Activated CD8-positive, alpha-beta T cell treated with anti-CD3 and anti-CD28 coated beads for 36 hours (primary cell): ENCODE measurements around the gene CLIC1. TPM values are rescaled to one million over a fixed set of nuclear protein-coding genes. Genes with fewer than 3 reads are reported as not detected.
A peak's percentile ranks its signal among the peaks of the same experiment; 100 is the strongest.

Experiments used
- ATAC-seq: fragments of 200-7000 bp; cut with Tn5 transposase; one replicate; pipeline ENCODE4 v1.10.0; 2021; ENCODE audit warnings: mild to moderate bottlenecking, moderate library complexity
- CTCF ChIA-PET: fragments of 350-600 bp; sonication (Branson Sonifier 250); formaldehyde crosslinking; loops from one replicate; lab custom pipeline; 2021; ENCODE audit warnings: antibody characterized with exemption; lab: Charles Lee
- POLR2A ChIA-PET: fragments of 350-600 bp; sonication (Branson Sonifier 250); formaldehyde crosslinking; loops from one replicate; lab custom pipeline; 2021; ENCODE audit warnings: antibody characterized with exemption; lab: Charles Lee
- DNase-seq: peaks from one replicate; pipeline ENCODE4 v3.0.0-alpha.2; 2020
- H3K27ac Mint-ChIP-seq: one replicate; pipeline ENCODE4 v1.8.0; 2021; ENCODE audit warnings: mild to moderate bottlenecking, mixed read lengths
- H3K27me3 Mint-ChIP-seq: one replicate; pipeline ENCODE4 v1.8.0; 2021; ENCODE audit warnings: mixed read lengths
- H3K36me3 Mint-ChIP-seq: one replicate; pipeline ENCODE4 v1.8.0; 2021; ENCODE audit warnings: low read depth, mixed read lengths
- H3K4me1 Mint-ChIP-seq: one replicate; pipeline ENCODE4 v1.8.0; 2021; ENCODE audit warnings: low read depth, mixed read lengths
- H3K4me3 Mint-ChIP-seq: one replicate; pipeline ENCODE4 v1.8.0; 2021; ENCODE audit warnings: mild to moderate bottlenecking, moderate library complexity, mixed read lengths
- H3K9me3 Mint-ChIP-seq: one replicate; pipeline ENCODE4 v1.8.0; 2021; ENCODE audit warnings: mixed read lengths
- CTCF ChIP-seq: fragments of 200-600 bp; IDR thresholded peaks from one replicate; pipeline ENCODE4 v1.8.0; 2022; ENCODE audit warnings: antibody characterized with exemption, mild to moderate bottlenecking
- intact Hi-C: fragments of 100-400 bp; cut with micrococcal nuclease; formaldehyde crosslinking; loops from one replicate; pipeline ENCODE4 v1.10.0; 2022
- total RNA-seq, 2 experiments: library from RNA; stranded (reverse); gene quantifications; one replicate each; pipeline ENCODE4 v1.2.3, GENCODE V29; 2021

Gene CLIC1
- total RNA-seq, 2 experiments from 2014 or later = 334 to 346 TPM

GRCh38 chr6:31733734-31734133 is 2.6 kb downstream of the CLIC1 start:
- intact Hi-C loops = loop anchor here (10.0 kb wide), 1 partner anchor 189 kb away; the partner anchor contains the start of genes ATP6V1G2, DDX39B and NFKBIL1

GRCh38 chr6:31732029-31732428 is 4.3 kb downstream of the CLIC1 start:
- ATAC-seq (no peak), DNase-seq (no peak)
- no peak overlapping the region for H3K4me3 Mint-ChIP-seq
- no peak for TF ChIP-seq CTCF
- ChIA-PET CTCF (interaction anchor here (1.0 to 6.5 kb wide), 3 partner anchors 39 to 85 kb away, joined by 3 to 35 read pairs (median 4); no protein-coding TSS in a partner anchor), POLR2A (interaction anchor here (0.9 to 1.9 kb wide), 5 partner anchors 9 to 107 kb away, joined by 3 to 7 read pairs (median 3); partner anchors contain the start of gene MPIG6B)
- peak overlapping the region; percentile 15 for H3K27ac Mint-ChIP-seq
- no peaks in the 10 kb centered on the region for H3K27me3 Mint-ChIP-seq
- H3K36me3 Mint-ChIP-seq = peaks cover 51% of the 10 kb centered on the region
- intact Hi-C loops = loop anchor here (10.0 kb wide), 1 partner anchor 187 kb away; the partner anchor contains the start of genes ATP6V1G2, DDX39B and NFKBIL1
- no peaks in the 10 kb centered on the region for H3K9me3 Mint-ChIP-seq
- peaks cover 59% of the 10 kb centered on the region for H3K4me1 Mint-ChIP-seq

More at GRCh38 chr6:31733734-31734133, 2.6 kb downstream of the CLIC1 start:
- Mint-ChIP-seq H3K27ac (peak overlapping the region; percentile 93), H3K4me1 (peaks cover 60% of the 10 kb centered on the region), H3K9me3 (no peaks in the 10 kb centered on the region), H3K27me3 (no peaks in the 10 kb centered on the region), H3K36me3 (peaks cover 49% of the 10 kb centered on the region), H3K4me3 (peak overlapping the region; percentile 97)
- ChIA-PET POLR2A (interaction anchor here (0.7 to 1.5 kb wide), 4 partner anchors 19 to 85 kb away, joined by 3 to 4 read pairs (median 3); no protein-coding TSS in a partner anchor), CTCF (interaction anchor here (9.9 kb wide), 1 partner anchor 36 kb away, joined by 59 read pairs; no protein-coding TSS in a partner anchor)
- DNase-seq (no peak), ATAC-seq (no peak)
- no peak for TF ChIP-seq CTCF

- TF ChIP-seq CTCF = no peak
- ChIA-PET POLR2A (interaction anchor here (1.0 to 3.0 kb wide), 6 partner anchors 10 to 108 kb away, joined by 3 to 11 read pairs (median 6); partner anchors contain the start of genes GPANK1, LY6G6D and MSH5), CTCF (interaction anchor here (0.6 to 6.5 kb wide), 20 partner anchors 8 to 193 kb away, joined by 3 to 35 read pairs (median 4); partner anchors contain the start of genes CLIC1, HSPA1A, HSPA1L and LSM2)
- Mint-ChIP-seq H3K27ac (no peak overlapping the region), H3K27me3 (no peaks in the 10 kb centered on the region), H3K4me3 (peak overlapping the region; percentile 76), H3K36me3 (peaks cover 49% of the 10 kb centered on the region), H3K9me3 (no peaks in the 10 kb centered on the region), H3K4me1 (peaks cover 67% of the 10 kb centered on the region)
- intact Hi-C loops = loop anchor here (10.0 kb wide), 1 partner anchor 186 kb away; the partner anchor contains the start of genes ATP6V1G2, DDX39B and NFKBIL1
- ATAC-seq (no peak), DNase-seq (no peak)
Observed at GRCh38 chr6:31730631-31731086, 5.7 kb downstream of the CLIC1 start.

GRCh38 chr6:31729979-31730630 is 6.2 kb downstream of the CLIC1 start:
- Mint-ChIP-seq H3K27ac (peak overlapping the region; percentile 50), H3K36me3 (peaks cover 43% of the 10 kb centered on the region), H3K27me3 (no peaks in the 10 kb centered on the region), H3K4me1 (peaks cover 69% of the 10 kb centered on the region), H3K9me3 (no peaks in the 10 kb centered on the region), H3K4me3 (peak overlapping the region; percentile 76)
- CTCF ChIA-PET = interaction anchor here (0.6 to 6.5 kb wide), 27 partner anchors 9 to 424 kb away, joined by 3 to 35 read pairs (median 4); partner anchors contain the start of genes CLIC1, HSPA1A, HSPA1B and HSPA1L
- POLR2A ChIA-PET = interaction anchor here (0.6 to 3.0 kb wide), 8 partner anchors 11 to 100 kb away, joined by 3 to 11 read pairs (median 4); partner anchors contain the start of genes BAG6, GPANK1, LY6G6D and MSH5
- intact Hi-C loops = loop anchor here (10.0 kb wide), 1 partner anchor 185 kb away; the partner anchor contains the start of genes ATP6V1G2, DDX39B and NFKBIL1
- ATAC-seq = peak; percentile 60
- DNase-seq = peak; percentile 81
- TF ChIP-seq CTCF = no peak
